Melanocyte of skin (primary cell): ENCODE measurements around the gene FBLL1. TPM values are rescaled to one million over a fixed set of nuclear protein-coding genes. Genes with fewer than 3 reads are reported as not detected.

Source experiments
- small RNA-seq, 2 donors: library from RNA; depleted of rRNA; stranded (forward); fragments of <200 nt; gene quantifications; one replicate each; pipeline ENCODE3, GENCODE V24; 2012
- total RNA-seq, 2 donors: library from RNA; depleted of rRNA; stranded (reverse); fragments of >200 nt; gene quantifications; 2 replicates each; pipeline ENCODE4 v1.2.3, GENCODE V29; 2012

The FBLL1 gene
- 1 to 10 TPM; 2.0 to 3.4 TPM for total RNA-seq

DNA sequence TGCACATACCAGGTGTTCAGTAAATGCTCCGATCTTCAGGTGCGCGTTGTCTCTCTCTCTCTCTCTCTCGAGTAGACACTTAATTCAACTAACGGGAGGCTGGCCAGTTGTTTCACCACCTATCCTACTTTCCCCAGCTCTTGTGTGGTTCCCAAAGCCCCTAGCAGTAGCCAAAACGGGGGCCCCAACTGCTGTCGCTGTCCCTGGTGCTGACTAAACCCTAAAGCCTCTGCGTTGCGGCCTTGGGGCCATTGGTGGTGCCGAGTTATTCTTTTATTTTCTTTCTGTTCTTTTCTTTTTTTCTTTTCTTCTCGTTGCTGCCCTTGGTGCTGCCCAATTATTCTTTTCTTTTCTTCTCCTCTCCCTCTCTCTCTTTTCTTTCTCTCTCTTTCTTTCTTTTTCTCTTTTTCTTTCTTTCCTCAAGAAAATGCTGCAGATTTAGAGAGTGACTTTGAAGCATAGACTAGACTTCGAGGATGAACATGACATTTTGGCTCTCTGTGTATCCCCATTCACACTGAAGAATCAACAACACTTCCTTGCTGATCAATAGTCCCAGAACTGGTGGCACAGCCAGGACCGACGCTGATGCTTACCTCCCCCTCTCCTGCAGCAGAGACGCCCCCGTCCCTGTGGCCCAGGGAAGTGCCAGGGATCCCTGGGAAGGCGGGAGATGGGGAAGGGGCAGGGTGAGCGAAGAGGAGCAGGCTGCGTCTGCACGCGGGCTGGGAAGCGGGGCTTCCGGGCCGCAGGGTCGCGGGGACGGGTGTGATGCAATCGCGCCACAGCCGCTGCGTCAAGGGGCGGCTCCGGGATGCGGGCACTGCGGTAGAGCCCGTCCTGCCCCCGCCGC is at the start of gene FBLL1:
Gene FBLL1, plus strand, starts transcription at position 785 of the 853 bp plus-strand sequence. CDS start 200 bp downstream, outside the sequence.

DNA sequence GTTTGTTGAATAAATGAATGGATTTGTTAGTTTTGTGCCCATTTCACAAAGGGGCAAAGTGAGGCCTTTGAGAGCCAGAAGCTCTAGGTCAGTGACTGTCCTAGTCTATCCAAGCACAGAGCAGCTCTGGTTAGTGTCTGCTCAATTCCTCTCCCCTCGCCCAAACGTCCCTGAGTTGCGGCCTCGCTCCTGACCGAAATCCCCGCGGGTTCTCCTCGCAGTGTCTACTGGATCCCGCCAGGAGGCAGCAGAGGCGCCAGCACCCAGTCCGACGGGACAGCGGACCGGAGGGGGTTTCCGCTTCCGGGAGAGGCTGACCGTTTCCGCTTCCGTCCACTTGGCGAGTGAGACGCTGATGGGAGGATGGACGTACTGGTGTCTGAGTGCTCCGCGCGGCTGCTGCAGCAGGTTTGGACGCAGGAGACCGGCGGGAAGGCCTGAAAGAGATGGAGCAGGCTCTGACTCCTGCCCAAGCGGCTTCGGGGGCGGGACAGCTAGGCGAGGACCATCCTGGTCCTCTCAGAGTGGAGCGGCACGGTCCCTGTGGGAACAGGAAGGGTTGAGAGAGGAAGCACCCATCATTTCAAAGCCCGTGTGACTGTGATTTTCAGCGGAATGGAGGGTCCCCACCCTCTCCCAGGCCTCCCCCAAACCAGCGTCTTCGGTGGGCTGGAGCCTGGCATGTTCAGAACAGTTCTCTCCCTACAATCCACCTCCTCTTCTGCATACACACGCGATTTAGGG is 42.8 kb upstream of the FBLL1 start, which contains the start of gene RARS1:
Gene RARS1, plus strand, starts transcription at position 336 of the 744 bp plus-strand sequence. Its CDS starts 28 bp downstream, at position 364.

DNA sequence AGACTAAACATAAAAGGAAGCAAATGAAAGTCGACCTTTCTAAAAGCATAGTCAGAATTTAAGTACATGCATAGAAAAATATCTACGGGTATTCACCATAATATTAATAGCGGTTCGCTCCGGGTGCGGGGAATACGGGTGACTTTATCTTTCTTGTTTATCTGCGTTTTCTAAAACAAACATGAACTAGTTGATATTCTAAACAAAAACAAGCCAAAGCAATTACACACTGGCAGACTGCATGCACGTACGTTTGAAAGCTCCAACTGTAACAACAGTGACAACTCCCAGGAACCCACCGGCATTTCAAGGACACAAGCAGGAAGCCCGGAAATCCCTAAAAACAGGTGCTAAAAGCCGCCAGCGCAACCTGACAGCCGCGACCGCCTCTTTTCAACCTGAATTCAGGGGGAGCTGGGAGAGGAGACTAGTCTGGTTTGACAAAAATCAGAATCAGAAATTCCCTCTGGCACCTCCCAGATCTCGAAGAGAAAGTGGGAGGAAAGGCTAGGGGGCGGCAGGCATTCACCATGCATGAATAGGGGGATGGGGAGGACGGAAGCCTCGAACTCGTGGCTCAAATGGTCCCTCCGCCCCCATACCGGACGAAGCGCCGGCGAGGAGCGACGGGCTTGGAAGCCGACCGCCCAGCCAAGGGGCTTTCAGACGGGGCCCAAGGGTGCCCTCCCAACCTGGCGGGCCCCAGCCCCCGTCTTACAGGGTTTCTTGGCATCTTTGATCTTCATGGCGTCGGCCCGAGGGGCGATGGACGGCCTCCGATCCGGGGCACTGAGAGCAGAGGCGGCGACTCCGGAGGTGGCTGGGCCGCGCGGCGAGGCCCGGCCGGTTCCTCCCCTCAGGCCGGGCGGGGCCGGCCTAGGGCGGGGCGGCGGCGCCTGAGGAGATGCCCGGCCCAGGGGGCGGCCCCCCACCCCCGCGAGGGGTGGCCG is 49.7 kb downstream of the FBLL1 start, which contains the start of gene PANK3:
Gene PANK3, minus strand, starts transcription at position 831 of the 950 bp plus-strand sequence. Its CDS starts 85 bp downstream, at position 746.

Small RNA genes within 50 kb of the gene (small RNA-seq; reads per million reads assigned to genes)
- 52.7 to 101 reads per million in 2 donors for gene MIR103A1

Other genes with a start within 250 kb of the FBLL1 start
- gene WWC1, start 237.7 kb upstream of the FBLL1 start, total RNA-seq: under 1 TPM; 0.33 to 0.69 TPM
- 100 to 1,000 TPM; 142 to 151 TPM for gene RARS1, start 42.8 kb upstream of the FBLL1 start, total RNA-seq
- gene PANK3, start 50.1 kb downstream of the FBLL1 start, total RNA-seq: 10 to 100 TPM; 52.9 to 58.5 TPM